Measurements from ENCODE around the gene CORO1C. TPM values are rescaled to one million over a fixed set of nuclear protein-coding genes. Genes with fewer than 3 reads are reported as not detected.
"Not testable (repeated sequence)": the region's sequence is repeated elsewhere in the genome, so short reads cannot be mapped to it uniquely, and the experiment has no call there.

CORO1C gene
- total RNA-seq, 4 donors from 2014 or later = 221 to 441 (median 315) TPM

- no peaks in the 10 kb centered on the region for H3K36me3 ChIP-seq
- intact Hi-C loops (cut with DNase I) = no loop called here
- H3K4me1 ChIP-seq = peaks cover 26 to 51% (median 34%) of the 10 kb centered on the region in 4 donors
- WGBS = 57% methylated on average over 15 of the region's 15 CpGs
- H3K27ac ChIP-seq (replicated peaks in 1 of 4) = no peak overlapping the region
- no peak for DNase-seq (ENCODE audit: extremely low spot score)
- H3K4me3 ChIP-seq = no peak overlapping the region
- TF ChIP-seq POLR2AphosphoS5 (IDR thresholded peaks at IDR 0.05) (no peak), POLR2A (IDR thresholded peaks at IDR 0.05; ENCODE audit: low read depth) (no peak), CTCF (IDR thresholded peaks at IDR 0.05) (no peak), EP300 (IDR thresholded peaks at IDR 0.05) (no peak)
- H3K27me3 ChIP-seq = peaks cover 0 to 30% (median 0%) of the 10 kb centered on the region in 4 donors
- no peaks in the 10 kb centered on the region for H3K9me3 ChIP-seq
These were observed 95.9 kb downstream of the CORO1C start for GRCh38 chr12:108635201-108635996.

- H3K36me3 ChIP-seq = no peaks in the 10 kb centered on the region
- peaks cover 0 to 30% (median 0%) of the 10 kb centered on the region in 4 donors for H3K27me3 ChIP-seq
- H3K4me1 ChIP-seq = peaks cover 34 to 58% (median 43%) of the 10 kb centered on the region in 4 donors
- TF ChIP-seq CTCF (IDR thresholded peaks at IDR 0.05) = no peak
- no peak for TF ChIP-seq POLR2AphosphoS5 (IDR thresholded peaks at IDR 0.05)
- no peak for TF ChIP-seq POLR2A (IDR thresholded peaks at IDR 0.05; ENCODE audit: low read depth)
- H3K27ac ChIP-seq (replicated peaks in 1 of 4) = peak overlapping the region in 2 of 4 donors; percentile 12 to 39
- H3K9me3 ChIP-seq = no peaks in the 10 kb centered on the region
- intact Hi-C loops (cut with DNase I) = no loop called here
- WGBS = 100% methylated on average over 1 of the region's 4 CpGs
- H3K4me3 ChIP-seq = no peak overlapping the region
- no peak for DNase-seq (ENCODE audit: extremely low spot score)
These were observed 97.0 kb downstream of the CORO1C start for GRCh38 chr12:108634341-108634751.

- Histone ChIP-seq H3K9me3 (no peaks in the 10 kb centered on the region), H3K27me3 (peaks cover 0 to 30% (median 0%) of the 10 kb centered on the region in 4 donors), H3K4me3 (peak within 1 kb of the TSS; percentile 20 to 46 (median 22)), H3K36me3 (no peaks in the 10 kb centered on the region), H3K4me1 (peaks cover 35 to 53% (median 42%) of the 10 kb centered on the region in 4 donors), H3K27ac (replicated peaks in 1 of 4) (peak within 1 kb of the TSS; percentile 27 to 59 (median 44))
- TF ChIP-seq POLR2AphosphoS5 (IDR thresholded peaks at IDR 0.05) (peak; percentile 18 to 48), POLR2A (IDR thresholded peaks at IDR 0.05; ENCODE audit: low read depth) (no peak), CTCF (IDR thresholded peaks at IDR 0.05) (no peak), EP300 (IDR thresholded peaks at IDR 0.05) (no peak)
- DNase-seq (ENCODE audit: extremely low spot score) = no peak
- 56% methylated on average over 12 of the region's 14 CpGs for WGBS
- intact Hi-C loops (cut with DNase I) = no loop called here
These were observed 97.6 kb downstream of the CORO1C start, which contains the start of gene SELPLG for GRCh38 chr12:108633534-108634248. Gene SELPLG, minus strand, starts transcription at chr12:108633894. Its CDS starts 9,587 bp downstream, at chr12:108624307.

GRCh38 chr12:108633081-108633533 lies 98.2 kb downstream of the CORO1C start:
- peak overlapping the region; percentile 20 to 46 (median 22) for H3K4me3 ChIP-seq

GRCh38 chr12:108631261-108631660 lies 100.1 kb downstream of the CORO1C start:
- 91% methylated on average over 4 of the region's 4 CpGs for WGBS
- not testable (repeated sequence) for H3K27ac ChIP-seq (replicated peaks in 1 of 4)

More at GRCh38 chr12:108633081-108633533, 98.2 kb downstream of the CORO1C start:
- no peak for TF ChIP-seq CTCF (IDR thresholded peaks at IDR 0.05)
- no peak for TF ChIP-seq POLR2A (IDR thresholded peaks at IDR 0.05; ENCODE audit: low read depth)
- no peak for TF ChIP-seq POLR2AphosphoS5 (IDR thresholded peaks at IDR 0.05)
- TF ChIP-seq EP300 (IDR thresholded peaks at IDR 0.05) = no peak
- Histone ChIP-seq H3K9me3 (no peaks in the 10 kb centered on the region), H3K36me3 (no peaks in the 10 kb centered on the region), H3K4me1 (peaks cover 29 to 50% (median 39%) of the 10 kb centered on the region in 4 donors), H3K27ac (replicated peaks in 1 of 4) (peak overlapping the region; percentile 27 to 59 (median 44)), H3K27me3 (peaks cover 0 to 30% (median 0%) of the 10 kb centered on the region in 4 donors)
- intact Hi-C loops (cut with DNase I) = no loop called here
- WGBS = 90% methylated on average over 7 of the region's 7 CpGs
- no peak for DNase-seq (ENCODE audit: extremely low spot score)

More at GRCh38 chr12:108631261-108631660, 100.1 kb downstream of the CORO1C start:
- intact Hi-C loops (cut with DNase I); H3K36me3 ChIP-seq; H3K9me3 ChIP-seq; DNase-seq (ENCODE audit: extremely low spot score); H3K4me3 ChIP-seq: not testable (repeated sequence)
- H3K4me1 ChIP-seq = peaks cover 16 to 34% (median 32%) of the 10 kb centered on the region in 4 donors
- H3K27me3 ChIP-seq = peaks cover 0 to 30% (median 0%) of the 10 kb centered on the region in 4 donors
